ENCODE data around the gene SUSD4.
A peak's percentile ranks its signal among the peaks of the same experiment; 100 is the strongest.

SUSD4 gene

GRCh38 chr1:223175032-223175431 is 188.9 kb downstream of the SUSD4 start:
- Histone ChIP-seq H3K9me2 (replicated peaks; ENCODE audit: low read depth, low read length) (no peaks in the 10 kb centered on the region), H3K9ac (ENCODE audit: low read depth, low read length, poor library complexity, severe bottlenecking) (no peak overlapping the region), H3K4me2 (ENCODE audit: low read depth, low read length, poor library complexity, severe bottlenecking) (no peak overlapping the region)

More at GRCh38 chr1:223175032-223175431, 188.9 kb downstream of the SUSD4 start:
- Histone ChIP-seq H3K79me2 (ENCODE audit: insufficient read depth, low read length) (no peaks in the 10 kb centered on the region), H4K20me1 (ENCODE audit: insufficient read depth, low read length, poor library complexity, severe bottlenecking) (no peaks in the 10 kb centered on the region), H3K4me3 (ENCODE audit: low read length, poor library complexity, severe bottlenecking) (no peak overlapping the region), H3K9me3 (ENCODE audit: insufficient read depth, low read depth, low read length) (no peaks in the 10 kb centered on the region), H3F3A (ENCODE audit: low read depth) (no peaks in the 10 kb centered on the region), H3K36me3 (ENCODE audit: insufficient read depth, low read length) (no peaks in the 10 kb centered on the region), H3K27me3 (ENCODE audit: insufficient read depth, low read length, poor library complexity, severe bottlenecking) (no peaks in the 10 kb centered on the region), H2AFZ (ENCODE audit: low read length) (no peak overlapping the region), H3K4me1 (ENCODE audit: insufficient read depth, low read length, poor library complexity, severe bottlenecking) (no peaks in the 10 kb centered on the region)
- no peak for TF ChIP-seq EZH2phosphoT487 (IDR thresholded peaks at IDR 0.05; ENCODE audit: borderline replicate concordance)
- peak; percentile 44 for TF ChIP-seq CTCF (conservative IDR thresholded peaks at IDR 0.05; ENCODE audit: low read length)
